GM12801 (cell line): Measurements from ENCODE around the gene RBM4B.

Experiments
- TF ChIP-seq, protein P1 (sequence below): IDR thresholded peaks from one replicate; pipeline ENCODE4 v1.5.1; 2011; ENCODE audit warnings: control low read depth; ENCODE audit not compliant: insufficient read length; ENCODE audit errors: extremely low read depth

The RBM4B gene

DNA sequence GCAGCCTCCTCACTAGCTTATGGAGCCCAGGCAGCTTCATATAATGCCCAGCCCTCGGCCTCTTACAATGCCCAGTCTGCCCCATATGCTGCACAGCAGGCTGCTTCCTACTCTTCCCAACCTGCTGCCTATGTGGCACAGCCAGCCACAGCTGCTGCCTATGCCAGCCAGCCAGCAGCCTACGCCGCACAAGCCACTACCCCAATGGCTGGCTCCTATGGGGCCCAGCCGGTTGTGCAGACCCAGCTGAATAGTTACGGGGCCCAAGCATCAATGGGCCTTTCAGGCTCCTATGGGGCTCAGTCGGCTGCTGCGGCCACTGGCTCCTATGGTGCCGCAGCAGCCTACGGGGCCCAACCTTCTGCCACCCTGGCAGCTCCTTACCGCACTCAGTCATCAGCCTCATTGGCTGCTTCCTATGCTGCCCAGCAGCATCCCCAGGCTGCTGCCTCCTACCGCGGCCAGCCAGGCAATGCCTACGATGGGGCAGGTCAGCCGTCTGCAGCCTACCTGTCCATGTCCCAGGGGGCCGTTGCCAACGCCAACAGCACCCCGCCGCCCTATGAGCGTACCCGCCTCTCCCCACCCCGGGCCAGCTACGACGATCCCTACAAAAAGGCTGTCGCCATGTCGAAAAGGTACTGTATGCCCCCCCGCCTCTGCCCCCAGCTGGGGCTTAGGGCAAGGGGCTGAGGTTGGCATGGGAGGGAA, 52.5 kb downstream of the RBM4B start:
- TF ChIP-seq, protein P1, sequence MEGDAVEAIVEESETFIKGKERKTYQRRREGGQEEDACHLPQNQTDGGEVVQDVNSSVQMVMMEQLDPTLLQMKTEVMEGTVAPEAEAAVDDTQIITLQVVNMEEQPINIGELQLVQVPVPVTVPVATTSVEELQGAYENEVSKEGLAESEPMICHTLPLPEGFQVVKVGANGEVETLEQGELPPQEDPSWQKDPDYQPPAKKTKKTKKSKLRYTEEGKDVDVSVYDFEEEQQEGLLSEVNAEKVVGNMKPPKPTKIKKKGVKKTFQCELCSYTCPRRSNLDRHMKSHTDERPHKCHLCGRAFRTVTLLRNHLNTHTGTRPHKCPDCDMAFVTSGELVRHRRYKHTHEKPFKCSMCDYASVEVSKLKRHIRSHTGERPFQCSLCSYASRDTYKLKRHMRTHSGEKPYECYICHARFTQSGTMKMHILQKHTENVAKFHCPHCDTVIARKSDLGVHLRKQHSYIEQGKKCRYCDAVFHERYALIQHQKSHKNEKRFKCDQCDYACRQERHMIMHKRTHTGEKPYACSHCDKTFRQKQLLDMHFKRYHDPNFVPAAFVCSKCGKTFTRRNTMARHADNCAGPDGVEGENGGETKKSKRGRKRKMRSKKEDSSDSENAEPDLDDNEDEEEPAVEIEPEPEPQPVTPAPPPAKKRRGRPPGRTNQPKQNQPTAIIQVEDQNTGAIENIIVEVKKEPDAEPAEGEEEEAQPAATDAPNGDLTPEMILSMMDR = no peak

- TF ChIP-seq, protein P1 = no peak
Measured at GRCh38 chr11:66624450-66624849, 53.2 kb downstream of the RBM4B start.

- TF ChIP-seq, protein P1 = no peak
Measured at GRCh38 chr11:66619080-66619554, 58.6 kb downstream of the RBM4B start.

DNA sequence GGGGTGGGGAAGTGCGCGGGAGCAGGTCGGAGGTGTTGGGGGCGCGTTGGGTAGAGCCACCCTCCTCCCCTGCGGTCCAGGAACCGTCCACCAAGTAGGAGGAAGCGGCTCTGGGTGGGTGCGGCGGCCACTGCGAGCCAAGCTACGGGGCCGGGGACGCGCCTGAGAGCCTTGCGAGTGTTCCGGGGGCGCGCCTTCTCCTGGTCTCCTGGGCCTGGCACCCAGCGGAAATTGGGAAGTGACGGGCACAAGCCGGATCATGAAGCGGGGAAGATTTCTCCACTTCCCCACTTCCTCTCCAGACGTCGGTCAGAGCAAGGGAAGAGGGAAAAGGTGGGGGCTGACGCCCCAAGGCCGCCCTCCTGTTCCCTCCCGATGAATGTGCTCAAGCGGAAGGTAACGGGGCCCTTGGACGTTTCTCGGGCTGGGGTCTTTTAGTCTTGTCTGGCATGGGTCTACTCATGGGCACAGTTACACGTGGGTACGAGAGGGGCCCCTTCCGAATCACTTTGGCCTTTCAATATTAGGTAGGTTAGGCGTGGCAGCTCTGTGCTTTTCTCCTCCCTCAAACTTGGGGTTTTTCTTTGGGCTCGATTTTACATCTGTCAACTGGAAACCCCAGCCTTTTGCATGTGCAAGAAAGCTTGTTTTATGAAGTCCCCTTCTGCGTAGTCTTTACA, 60.4 kb downstream of the RBM4B start:
- TF ChIP-seq, protein P1 = no peak

- TF ChIP-seq, protein P1 = no peak
Measured at GRCh38 chr11:66616379-66617154, 61.1 kb downstream of the RBM4B start, which contains the start of gene RBM14. TSS of gene RBM14 (plus strand) at chr11:66616630. CDS start at chr11:66616721, 91 bp downstream.
